K562 (cell line): Measurements from ENCODE around the gene GTPBP2. TPM values are rescaled to one million over a fixed set of nuclear protein-coding genes. Genes with fewer than 3 reads are reported as not detected.

Experiments
- BACH1 ChIP-seq: fragments of 200-800 bp; sonication (Bioruptor generic); IDR thresholded peaks from 2 replicates; pipeline ENCODE4 v1.6.1; 2016; ENCODE audit warnings: missing genetic modification characterization, missing compliant biosample characterization
- BRD4 ChIP-seq: fragments of 200-600 bp; sonication (generic); IDR thresholded peaks from 2 replicates; pipeline ENCODE4 v1.6.1; 2017; ENCODE audit warnings: inconsistent platforms
- CC2D1A ChIP-seq: fragments of 450-650 bp; IDR thresholded peaks from 2 replicates; pipeline ENCODE4 v1.6.1; 2017; ENCODE audit warnings: mild to moderate bottlenecking
- CCNT2 ChIP-seq: IDR thresholded peaks from 2 replicates; pipeline ENCODE4 v1.6.1; 2011; ENCODE audit warnings: borderline replicate concordance, low read depth, mild to moderate bottlenecking, moderate library complexity, mixed read lengths, low read length; ENCODE audit not compliant: insufficient read length; ENCODE audit errors: extremely low read depth
- ETS2 ChIP-seq: IDR thresholded peaks from 2 replicates; pipeline ENCODE4 v1.6.1; 2016; ENCODE audit warnings: borderline replicate concordance, missing genetic modification characterization, mild to moderate bottlenecking, moderate library complexity, missing compliant biosample characterization; ENCODE audit not compliant: poor library complexity, severe bottlenecking
- KHSRP ChIP-seq: fragments of 450-650 bp; IDR thresholded peaks from 2 replicates; pipeline ENCODE4 v1.6.1; 2017
- KLF1 ChIP-seq: fragments of 450-650 bp; IDR thresholded peaks from 2 replicates; pipeline ENCODE4 v1.6.1; 2016; ENCODE audit warnings: missing genetic modification characterization, missing compliant biosample characterization
- MAFF ChIP-seq: IDR thresholded peaks from 2 replicates; pipeline ENCODE4 v1.6.1; 2012; ENCODE audit warnings: low read length, improper control_type of control experiment
- MXI1 ChIP-seq: IDR thresholded peaks from 2 replicates; pipeline ENCODE4 v1.6.1; 2011; ENCODE audit warnings: low read depth, mild to moderate bottlenecking, improper control_type of control experiment, low read length
- NR2F6 ChIP-seq: fragments of 450-650 bp; formaldehyde crosslinking; IDR thresholded peaks from 2 replicates; pipeline ENCODE4 v1.4.0; 2020; ENCODE audit warnings: mild to moderate bottlenecking
- PPARD ChIP-seq: fragments of 250-450 bp; sonication (Bioruptor Pico); IDR thresholded peaks from 2 replicates; pipeline ENCODE4 v1.8.0; 2022; ENCODE audit warnings: inconsistent platforms, mild to moderate bottlenecking, moderate library complexity
- PTBP1 ChIP-seq: fragments of 200-400 bp; formaldehyde crosslinking; IDR thresholded peaks from 2 replicates; pipeline ENCODE4 v1.6.1; 2017; ENCODE audit warnings: low read depth, low read length
- PTTG1 ChIP-seq: fragments of 450-650 bp; IDR thresholded peaks from 2 replicates; pipeline ENCODE4 v1.6.1; 2016; ENCODE audit warnings: low read depth, mild to moderate bottlenecking, missing genetic modification characterization, missing compliant biosample characterization
- SMARCE1 ChIP-seq: fragments of 450-650 bp; IDR thresholded peaks from 2 replicates; pipeline ENCODE4 v1.7.1; 2016; ENCODE audit warnings: mild to moderate bottlenecking
- SRSF7 ChIP-seq: fragments of 200-400 bp; formaldehyde crosslinking; optimal IDR thresholded peaks from 2 replicates; pipeline ENCODE3; 2017; ENCODE audit warnings: mild to moderate bottlenecking, low read depth, low read length
- TFAM ChIP-seq: fragments of 250-450 bp; sonication (Bioruptor Pico); conservative IDR thresholded peaks from 2 replicates; pipeline ENCODE4 v1.5.0; 2021; ENCODE audit warnings: mild to moderate bottlenecking, moderate library complexity
- TRIM24 ChIP-seq, 2 experiments: fragments of 450-650 bp; IDR thresholded peaks; 2 replicates each; pipeline ENCODE4 v1.6.1; 2016
- YBX1 ChIP-seq: fragments of 450-650 bp; IDR thresholded peaks from 2 replicates; pipeline ENCODE4 v1.7.1; 2016; ENCODE audit warnings: mild to moderate bottlenecking
- ZC3H8 ChIP-seq: fragments of 450-650 bp; IDR thresholded peaks from 2 replicates; pipeline ENCODE4 v1.6.1; 2017
- ZNF197 ChIP-seq: fragments of 200-800 bp; sonication (Bioruptor generic); IDR thresholded peaks from 2 replicates; pipeline ENCODE4 v1.6.1; 2016; ENCODE audit warnings: low read depth, missing genetic modification characterization, missing compliant biosample characterization
- ZNF224 ChIP-seq: sonication (generic); formaldehyde crosslinking; IDR thresholded peaks from 2 replicates; pipeline ENCODE4 v1.8.0; 2022; ENCODE audit warnings: mild to moderate bottlenecking, missing genetic modification reagents
- ZNF23 ChIP-seq: fragments of 250-450 bp; sonication (Bioruptor Pico); IDR thresholded peaks from 2 replicates; pipeline ENCODE4 v1.4.0; 2020; ENCODE audit warnings: mild to moderate bottlenecking
- ZNF431 ChIP-seq: sonication (generic); formaldehyde crosslinking; IDR thresholded peaks from 2 replicates; pipeline ENCODE4 v1.8.0; 2022; ENCODE audit warnings: mild to moderate bottlenecking, missing genetic modification reagents
- ZNF655 ChIP-seq: fragments of 250-450 bp; sonication (Bioruptor Pico); IDR thresholded peaks from 2 replicates; pipeline ENCODE4 v1.5.0; 2021
- polyA plus RNA-seq, 8 experiments: library from polyadenylated mRNA; depleted of rRNA in 4 of 8; stranded (reverse) in 5 of 8; unstranded in 3 of 8; fragments of >200 nt; fragmentation: Nextera tagmentation in 2 of 8; fragmentation: Illumina TruSeq in 1 of 8; extraction: Ambion mirVana in 2 of 8; extraction: Trizol in 1 of 8; gene quantifications; 2 replicates each; pipeline versions ENCODE4 v1.2.1 to v1.2.3, GENCODE V29; 2011 to 2014; ENCODE audit warnings: inconsistent platforms in 1 of 8, missing spikeins in 1 of 8
- total RNA-seq, 7 experiments: library from RNA; depleted of rRNA in 6 of 7; stranded (reverse); fragments of >200 nt in 6 of 7; fragmentation: Illumina TruSeq in 2 of 7; extraction: Trizol in 2 of 7; gene quantifications; 2 replicates each; pipeline versions ENCODE4 v1.2.1 to v1.2.3, GENCODE V29; 2011 to 2021; ENCODE audit warnings: low replicate concordance in 1 of 7
- TF ChIP-seq, protein P1 (sequence below): sonication (generic); formaldehyde crosslinking; IDR thresholded peaks from 2 replicates; pipeline ENCODE4 v1.8.1; 2023; ENCODE audit warnings: mild to moderate bottlenecking, missing genetic modification reagents
- TF ChIP-seq, protein P2 (sequence below): fragments of 150-350 bp; IDR thresholded peaks from 2 replicates; pipeline ENCODE4 v1.6.1; 2014; ENCODE audit warnings: low read depth, mild to moderate bottlenecking, low read length, borderline replicate concordance

Gene GTPBP2
- total and polyA plus RNA-seq, 9 of the 15 experiments (the other 6 are each of a cell fraction or from before 2014, with no cell fraction given) = 48.4 to 196 (median 111) TPM

DNA sequence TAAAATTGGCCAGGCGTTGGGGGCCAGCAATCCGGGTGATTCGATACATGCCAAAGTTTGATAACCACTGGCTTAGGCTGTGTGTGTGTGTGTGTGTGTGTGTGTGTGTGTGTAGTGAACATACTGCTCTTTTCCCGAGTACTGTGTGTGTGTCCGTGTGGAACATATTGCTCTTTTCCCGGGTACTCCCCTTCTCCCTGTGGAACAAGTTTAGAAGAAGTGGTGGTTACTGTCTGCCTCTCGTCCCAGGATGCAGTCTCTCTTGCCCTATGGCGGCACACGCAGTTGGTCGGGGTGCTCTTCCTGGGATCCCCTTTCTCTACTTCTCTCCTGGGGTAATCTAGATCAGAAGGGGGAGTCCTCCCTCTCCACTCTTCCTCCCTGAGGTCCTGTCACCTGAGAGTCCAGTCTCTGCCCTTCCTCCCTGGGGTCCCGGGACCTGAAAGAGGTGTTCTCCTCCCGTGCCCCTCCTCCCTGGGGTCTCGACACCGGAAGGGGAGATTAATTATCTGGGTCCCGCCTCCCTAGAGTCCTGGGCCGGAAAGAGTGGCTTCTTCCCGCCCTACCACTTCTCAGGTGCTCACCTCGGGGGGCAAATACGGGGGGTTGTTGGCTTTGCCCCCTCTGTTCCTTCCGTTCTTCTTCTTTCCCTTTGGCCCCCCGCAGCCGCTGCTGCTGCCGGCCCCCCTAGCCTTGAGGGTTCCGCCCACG lies 516 bp downstream of the GTPBP2 start (continued):
- TF ChIP-seq, protein P1, sequence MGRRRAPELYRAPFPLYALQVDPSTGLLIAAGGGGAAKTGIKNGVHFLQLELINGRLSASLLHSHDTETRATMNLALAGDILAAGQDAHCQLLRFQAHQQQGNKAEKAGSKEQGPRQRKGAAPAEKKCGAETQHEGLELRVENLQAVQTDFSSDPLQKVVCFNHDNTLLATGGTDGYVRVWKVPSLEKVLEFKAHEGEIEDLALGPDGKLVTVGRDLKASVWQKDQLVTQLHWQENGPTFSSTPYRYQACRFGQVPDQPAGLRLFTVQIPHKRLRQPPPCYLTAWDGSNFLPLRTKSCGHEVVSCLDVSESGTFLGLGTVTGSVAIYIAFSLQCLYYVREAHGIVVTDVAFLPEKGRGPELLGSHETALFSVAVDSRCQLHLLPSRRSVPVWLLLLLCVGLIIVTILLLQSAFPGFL (CRISPR knock-in tag) = no peak
- TF ChIP-seq CCNT2 (no peak), NR2F6 (no peak), ZC3H8 (no peak), SMARCE1 (peak; percentile 70), PTBP1 (no peak), KHSRP (no peak), MXI1 (no peak), ZNF431 (CRISPR knock-in tag) (no peak; the same call in 1 of the 2 replicates), YBX1 (no peak), TFAM (CRISPR knock-in tag) (no peak), ZNF224 (CRISPR knock-in tag) (no peak), BRD4 (peak; percentile 26; the same call in 1 of the 2 replicates), ZNF23 (CRISPR knock-in tag) (no peak), ZNF197 (CRISPR knock-in tag) (0 out of 2 replicates have a peak, but pooled peaks have one; percentile 57), PPARD (CRISPR knock-in tag) (no peak), MAFF (no peak), BACH1 (no peak), TRIM24 (IDR thresholded peaks at IDR 0.05) (peak in 1 of 2 experiments; percentile 51; a peak in 1 of 4 replicates), KLF1 (no peak), ETS2 (no peak), CC2D1A (0 out of 2 replicates have a peak, but pooled peaks have one; percentile 33), ZNF655 (no peak), PTTG1 (tag) (no peak; the same call in 1 of the 2 replicates), SRSF7 (no peak)
- TF ChIP-seq, protein P2, sequence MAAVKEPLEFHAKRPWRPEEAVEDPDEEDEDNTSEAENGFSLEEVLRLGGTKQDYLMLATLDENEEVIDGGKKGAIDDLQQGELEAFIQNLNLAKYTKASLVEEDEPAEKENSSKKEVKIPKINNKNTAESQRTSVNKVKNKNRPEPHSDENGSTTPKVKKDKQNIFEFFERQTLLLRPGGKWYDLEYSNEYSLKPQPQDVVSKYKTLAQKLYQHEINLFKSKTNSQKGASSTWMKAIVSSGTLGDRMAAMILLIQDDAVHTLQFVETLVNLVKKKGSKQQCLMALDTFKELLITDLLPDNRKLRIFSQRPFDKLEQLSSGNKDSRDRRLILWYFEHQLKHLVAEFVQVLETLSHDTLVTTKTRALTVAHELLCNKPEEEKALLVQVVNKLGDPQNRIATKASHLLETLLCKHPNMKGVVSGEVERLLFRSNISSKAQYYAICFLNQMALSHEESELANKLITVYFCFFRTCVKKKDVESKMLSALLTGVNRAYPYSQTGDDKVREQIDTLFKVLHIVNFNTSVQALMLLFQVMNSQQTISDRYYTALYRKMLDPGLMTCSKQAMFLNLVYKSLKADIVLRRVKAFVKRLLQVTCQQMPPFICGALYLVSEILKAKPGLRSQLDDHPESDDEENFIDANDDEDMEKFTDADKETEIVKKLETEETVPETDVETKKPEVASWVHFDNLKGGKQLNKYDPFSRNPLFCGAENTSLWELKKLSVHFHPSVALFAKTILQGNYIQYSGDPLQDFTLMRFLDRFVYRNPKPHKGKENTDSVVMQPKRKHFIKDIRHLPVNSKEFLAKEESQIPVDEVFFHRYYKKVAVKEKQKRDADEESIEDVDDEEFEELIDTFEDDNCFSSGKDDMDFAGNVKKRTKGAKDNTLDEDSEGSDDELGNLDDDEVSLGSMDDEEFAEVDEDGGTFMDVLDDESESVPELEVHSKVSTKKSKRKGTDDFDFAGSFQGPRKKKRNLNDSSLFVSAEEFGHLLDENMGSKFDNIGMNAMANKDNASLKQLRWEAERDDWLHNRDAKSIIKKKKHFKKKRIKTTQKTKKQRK = no peak
